ENCODE data around the gene PAX6.

The PAX6 gene

GRCh38 chr11:31807799-31808667 lies 3.1 kb downstream of the PAX6 start:
- peak; percentile 24 for FAIRE-seq

GRCh38 chr11:31806928-31807798 lies 4.0 kb downstream of the PAX6 start:
- no peak for FAIRE-seq

DNA sequence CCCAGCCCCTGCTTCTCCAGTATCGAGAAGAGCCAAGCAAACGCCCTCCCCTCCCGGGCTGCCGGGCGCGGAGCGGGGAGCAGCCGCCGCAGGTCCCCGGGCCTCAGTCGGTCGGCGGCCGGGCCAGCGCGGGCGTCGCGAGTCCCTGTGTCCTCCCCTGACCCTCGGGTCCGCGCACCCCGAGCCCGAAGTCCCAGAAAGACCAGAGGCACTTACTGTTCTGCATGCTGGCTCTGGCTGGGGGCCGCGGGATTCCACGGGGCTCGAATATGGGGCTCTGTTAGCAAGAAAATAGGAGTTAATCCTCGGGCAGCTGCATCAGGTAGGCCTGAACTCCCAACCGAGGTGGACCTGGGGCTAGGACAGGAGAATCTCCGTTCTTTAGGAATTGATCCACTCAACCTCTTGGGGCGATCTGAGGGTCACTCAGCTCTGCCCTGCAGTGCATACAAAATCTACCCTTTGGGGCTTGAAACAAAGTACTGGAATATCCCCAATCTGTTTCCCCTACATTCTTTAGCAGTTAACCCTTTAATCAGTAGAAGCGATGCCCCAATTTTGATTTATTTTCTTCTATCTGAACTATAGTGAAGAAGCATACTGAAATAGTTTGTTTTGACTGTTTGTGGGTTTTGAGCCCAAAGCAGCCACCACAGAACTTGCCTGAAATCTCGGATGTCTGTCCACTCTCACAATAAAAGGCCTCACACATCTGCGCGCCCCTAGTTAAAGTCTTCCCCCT lies 4.8 kb downstream of the PAX6 start:
- FAIRE-seq, result no peak

- no peak for FAIRE-seq
These were observed 5.4 kb downstream of the PAX6 start for GRCh38 chr11:31805629-31806185.

DNA sequence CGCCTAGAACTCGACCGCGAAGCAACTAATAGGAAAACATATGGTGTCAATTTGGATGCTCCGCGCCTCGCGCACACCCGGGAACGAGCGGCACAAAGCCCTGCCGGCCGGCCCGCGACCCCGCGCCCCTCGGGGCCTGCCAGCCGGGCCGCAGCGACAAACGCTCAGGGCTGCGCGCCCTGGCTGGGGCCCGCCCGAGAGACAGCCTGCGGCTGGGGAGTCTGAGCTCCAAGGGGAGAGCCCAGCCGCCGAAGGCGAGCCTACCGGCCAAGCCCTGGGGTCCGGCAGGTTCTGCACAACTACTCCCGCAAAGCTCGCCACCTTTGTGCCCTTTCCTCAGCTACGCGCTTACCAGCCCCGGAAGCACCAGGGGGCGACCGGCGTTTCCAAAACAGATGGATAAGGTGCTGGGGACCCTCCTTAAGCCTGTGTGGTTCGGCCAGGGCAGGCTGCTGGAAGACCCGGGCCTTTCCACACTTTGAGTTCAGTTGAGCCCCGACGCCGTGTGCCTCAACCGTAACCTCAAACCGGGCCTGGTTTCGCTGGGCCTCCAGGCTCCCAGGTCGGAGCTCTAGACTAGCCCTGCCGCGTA lies 6.0 kb downstream of the PAX6 start:
- FAIRE-seq, result no peak

- no peak for FAIRE-seq
These were observed 6.6 kb downstream of the PAX6 start for GRCh38 chr11:31804312-31805036.

DNA sequence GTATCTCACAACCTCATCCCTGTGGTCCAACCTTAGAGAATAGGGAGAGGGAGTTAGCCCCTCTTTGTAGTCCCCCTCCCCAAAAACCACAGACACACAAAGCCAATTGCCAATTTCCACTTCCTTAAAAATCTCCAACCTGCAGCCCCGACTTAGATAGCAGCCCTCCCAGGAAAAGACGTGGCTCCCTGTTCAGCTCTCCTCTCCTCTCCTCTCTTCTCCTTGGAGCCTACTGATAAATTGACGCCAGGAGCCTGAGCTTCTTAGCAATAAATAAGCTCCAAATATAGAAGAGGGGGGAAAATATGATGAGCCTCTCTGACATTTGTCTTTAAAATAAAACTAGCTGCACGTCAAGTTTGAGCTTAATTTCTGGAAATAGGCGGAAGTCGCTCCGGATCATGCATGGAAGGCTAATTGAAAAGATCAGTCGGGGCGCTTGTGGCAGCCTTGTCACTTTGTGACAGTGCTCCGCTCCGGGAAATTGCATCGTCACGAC lies 7.3 kb downstream of the PAX6 start:
- no peak for FAIRE-seq

- FAIRE-seq, result no peak
These were observed 7.9 kb downstream of the PAX6 start for GRCh38 chr11:31802990-31803812.

DNA sequence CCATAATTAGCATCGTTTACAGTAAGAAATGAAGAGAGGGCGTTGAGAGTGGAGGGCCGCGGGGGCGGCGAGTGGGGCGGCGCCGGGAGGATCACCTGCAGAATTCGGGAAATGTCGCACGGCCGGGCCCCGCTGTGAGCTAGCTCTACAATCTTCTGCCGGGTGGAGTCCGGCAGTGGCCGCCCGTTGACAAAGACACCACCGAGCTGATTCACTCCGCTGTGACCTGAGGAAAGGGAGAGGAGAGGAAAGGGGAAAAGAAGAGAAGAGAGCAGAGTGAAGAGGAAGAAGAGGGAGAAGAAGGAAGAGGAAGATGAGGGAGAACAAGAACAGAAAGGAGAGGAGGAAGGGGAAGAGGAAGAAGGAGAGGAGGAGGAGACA lies 8.5 kb downstream of the PAX6 start:
- no peak for FAIRE-seq

GRCh38 chr11:31802000-31802551 lies 9.0 kb downstream of the PAX6 start:
- no peak for FAIRE-seq

- FAIRE-seq, result no peak
These were observed 9.8 kb downstream of the PAX6 start for GRCh38 chr11:31801298-31801702.

GRCh38 chr11:31800398-31801265 lies 10.5 kb downstream of the PAX6 start:
- no peak for FAIRE-seq

DNA sequence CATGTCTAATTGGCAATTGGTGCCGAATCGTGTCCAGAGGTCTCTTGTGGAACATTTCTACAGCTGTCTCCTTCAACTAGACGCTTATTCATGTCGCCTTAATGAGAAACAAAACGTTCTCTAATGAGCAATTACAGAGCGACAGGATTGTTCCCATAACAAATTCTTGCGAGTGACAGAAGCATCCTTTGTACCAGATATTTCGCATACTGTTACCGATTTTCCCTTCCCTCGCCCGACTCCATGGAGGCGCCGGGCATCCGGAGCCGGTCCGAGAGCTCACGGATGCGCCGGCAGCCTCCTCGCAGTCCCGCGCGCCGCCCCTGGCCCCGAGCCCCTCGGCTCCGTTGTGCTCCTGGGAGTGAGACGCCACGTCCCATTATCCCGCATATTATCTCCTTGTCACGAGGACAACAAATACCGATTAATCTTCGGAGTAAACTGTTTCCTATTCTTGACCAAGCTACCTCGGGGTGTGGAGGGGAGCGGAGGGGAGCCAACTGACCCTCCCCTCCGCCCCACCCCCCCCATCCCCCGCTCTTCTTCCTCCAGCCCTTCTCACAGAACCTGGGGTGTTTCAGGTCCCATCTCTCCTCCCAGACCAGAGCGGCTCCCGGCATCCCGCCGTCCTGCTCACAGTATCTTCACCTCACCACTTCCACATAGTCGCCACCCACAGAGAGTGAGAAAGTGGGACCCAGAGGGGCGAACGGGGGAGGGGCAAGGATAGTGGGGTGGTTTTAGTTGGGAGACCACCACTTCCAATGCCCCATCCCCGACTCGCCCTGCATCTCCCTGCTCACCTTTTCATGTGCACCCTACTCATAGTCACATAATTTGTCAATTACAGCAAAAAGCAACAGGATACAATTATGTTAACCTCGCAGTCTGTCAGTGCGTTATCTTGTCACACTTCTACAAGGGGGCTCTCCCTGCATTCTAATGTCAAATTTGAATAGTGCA lies 11.4 kb downstream of the PAX6 start:
- FAIRE-seq, result no peak

- FAIRE-seq, result no peak
These were observed 12.3 kb downstream of the PAX6 start for GRCh38 chr11:31798554-31799434.

GRCh38 chr11:31798057-31798553 lies 13.0 kb downstream of the PAX6 start:
- no peak for FAIRE-seq

GRCh38 chr11:31797190-31798056 lies 13.7 kb downstream of the PAX6 start:
- FAIRE-seq, result no peak

Measured in islet of Langerhans (tissue), 1 donor.